ENCODE data around the gene VAV2. TPM values are rescaled to one million over a fixed set of nuclear protein-coding genes. Genes with fewer than 3 reads are reported as not detected.

The VAV2 gene
- total and polyA plus RNA-seq, 9 of the 15 experiments (the other 6 are each of a cell fraction or from before 2014, with no cell fraction given) = 0.01 to 2.7 (median 1.0) TPM; not detected in 1

- no peak for TF ChIP-seq CREB3 (tag; conservative IDR thresholded peaks at IDR 0.05; ENCODE audit: low read depth)
- TF ChIP-seq L3MBTL2 (IDR thresholded peaks at IDR 0.05) = peak; percentile 23; the same call in 1 of the 2 replicates
Observed at GRCh38 chr9:133792721-133793470, 199.2 kb downstream of the VAV2 start (continued).

- H3K4me2 ChIP-seq (ENCODE audit: insufficient read depth, low read length) = no peak overlapping the region
- no peak for DNase-seq (ENCODE audit: extremely low read depth in 1 of 4, low spot score in 3 of 4)
- CTCF ChIA-PET (ENCODE audit: low intra/inter-chr PET ratio) = interaction anchor here (0.5 to 2.9 kb wide), 4 partner anchors 25 to 307 kb away, joined by 3 to 44 read pairs (median 8); partner anchors contain the start of gene VAV2
- no peaks in the 10 kb centered on the region for H3K36me3 ChIP-seq (ENCODE audit: control insufficient read depth, insufficient read depth, low read length)
- no peaks in the 10 kb centered on the region for H3K9me1 ChIP-seq (ENCODE audit: control insufficient read depth, insufficient read depth, low read length)
- intact Hi-C loops (cut with micrococcal nuclease) = no loop called here
- no peak overlapping the region for H3K4me3 ChIP-seq
- TF ChIP-seq ELF4 (CRISPR knock-in tag; IDR thresholded peaks at IDR 0.05) (0 out of 2 replicates have a peak, but pooled peaks have one; percentile 15), FOXJ2 (tag; IDR thresholded peaks at IDR 0.05) (no peak)
- H3K9me3 ChIP-seq (replicated peaks; ENCODE audit: control insufficient read depth, insufficient read depth, low read depth, low read length) = no peaks in the 10 kb centered on the region
- peaks cover 2 to 42% of the 10 kb centered on the region in 2 experiments; a peak in 4 of 5 replicates for H3K27me3 ChIP-seq (ENCODE audit: control insufficient read depth in 2 of 2, insufficient read depth in 2 of 2, low read length in 2 of 2)
- no peak for ATAC-seq
- H3K79me2 ChIP-seq (ENCODE audit: control insufficient read depth, insufficient read depth, low read length) = no peaks in the 10 kb centered on the region
- no peak overlapping the region for H3K9ac ChIP-seq (ENCODE audit: insufficient read depth in 1 of 2, low read depth in 2 of 2, low read length in 2 of 2)
- H3K4me1 ChIP-seq (replicated peaks in 1 of 2; ENCODE audit: control insufficient read depth in 2 of 2, insufficient read depth in 2 of 2, low read length in 2 of 2) = peaks cover 0 to 21% of the 10 kb centered on the region in 2 experiments; a peak in 2 of 5 replicates
- H3K27ac ChIP-seq (ENCODE audit: extremely low read depth, low read depth, low read length) = no peak overlapping the region
- in situ Hi-C loops (cut with MboI) = loop anchor here (5.0 kb wide), 1 partner anchor 305 kb away; no protein-coding TSS in a partner anchor
- WGBS (ENCODE audit: insufficient coverage, low coverage, missing lambda C conversion rate) = 17% methylated on average over 16 of the region's 18 CpGs
- H2AFZ ChIP-seq (ENCODE audit: low read depth, low read length) = no peak overlapping the region
- FAIRE-seq = no peak
- no TSS peak for BruUV-seq (replicated peaks)
- peaks cover 9% of the 10 kb centered on the region; the same call in 1 of the 2 replicates for H4K20me1 ChIP-seq (replicated peaks; ENCODE audit: control insufficient read depth, insufficient read depth, low read length)
- POLR2A ChIA-PET = no interaction called here
Observed at GRCh38 chr9:133791735-133792649, 200.1 kb downstream of the VAV2 start.

Data from K562 (cell line).